ENCODE data around the gene S100A1. TPM values are rescaled to one million over a fixed set of nuclear protein-coding genes. Genes with fewer than 3 reads are reported as not detected.

The S100A1 gene
- total and polyA plus RNA-seq, 2 of the 13 experiments (the other 11 are each of a cell fraction or from before 2014, with no cell fraction given) = 120 to 251 TPM

DNA sequence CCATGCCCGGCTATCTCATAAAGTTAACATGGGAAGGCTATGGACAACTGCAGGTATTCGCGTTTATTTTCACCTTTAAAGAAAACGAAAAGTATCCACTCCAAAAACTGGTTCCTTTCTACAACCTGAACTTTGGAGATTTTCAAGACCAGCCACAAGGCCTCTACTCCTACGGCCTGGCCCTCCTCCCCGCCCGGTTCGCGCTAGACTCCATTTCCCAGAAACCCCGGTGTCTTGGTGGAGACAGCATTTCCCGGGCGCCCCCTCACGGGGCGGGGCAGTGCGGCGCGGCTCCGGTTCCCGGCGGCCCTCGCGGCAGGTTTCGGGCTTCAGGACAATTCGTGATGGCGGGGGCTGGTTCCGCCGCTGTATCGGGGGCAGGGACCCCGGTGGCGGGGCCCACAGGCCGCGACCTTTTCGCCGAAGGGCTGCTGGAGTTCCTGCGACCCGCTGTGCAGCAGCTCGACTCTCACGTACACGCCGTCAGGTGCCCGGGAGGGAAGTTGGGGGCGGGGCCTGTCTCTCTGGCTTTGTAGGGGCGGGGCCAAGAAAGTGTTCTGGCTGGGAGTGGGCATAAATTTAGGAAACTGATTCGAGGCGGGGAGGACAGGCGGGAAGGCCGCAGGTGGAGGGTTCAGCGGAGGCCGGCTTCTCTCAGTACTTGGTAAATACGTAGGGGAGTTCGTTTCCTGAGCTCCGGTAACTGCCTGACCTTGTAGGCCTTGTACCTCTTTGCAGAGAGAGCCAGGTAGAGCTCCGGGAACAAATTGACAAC, 30.4 kb downstream of the S100A1 start, which contains the start of gene SNAPIN (continued):
- TF ChIP-seq YY1 (IDR thresholded peaks at IDR 0.05; ENCODE audit: insufficient read depth, insufficient replicate concordance, low read depth, low read length) (peak; percentile 87), RAD21 (CRISPR knock-in tag; IDR thresholded peaks at IDR 0.05) (0 out of 2 replicates have a peak, but pooled peaks have one; percentile 29), ZNF317 (CRISPR knock-in tag; IDR thresholded peaks at IDR 0.05) (peak; percentile 78; the same call in 1 of the 2 replicates), ZNF773 (CRISPR knock-in tag; IDR thresholded peaks at IDR 0.05; ENCODE audit: borderline replicate concordance) (no peak), ZNF335 (CRISPR knock-in tag; IDR thresholded peaks at IDR 0.05) (0 out of 2 replicates have a peak, but pooled peaks have one; percentile 23), NFKB2 (CRISPR knock-in tag; IDR thresholded peaks at IDR 0.05; ENCODE audit: borderline replicate concordance) (peak; percentile 63; the same call in 1 of the 2 replicates), DPF2 (CRISPR knock-in tag; IDR thresholded peaks at IDR 0.05; ENCODE audit: borderline replicate concordance, low read depth) (no peak), CBX2 (IDR thresholded peaks at IDR 0.05; ENCODE audit: low read depth, low read length) (no peak), CBX2 (CRISPR knock-in tag; IDR thresholded peaks at IDR 0.05; ENCODE audit: low read depth) (no peak), CCDC6 (CRISPR knock-in tag; IDR thresholded peaks at IDR 0.05) (no peak), SPEN (CRISPR knock-in tag; IDR thresholded peaks at IDR 0.05; ENCODE audit: low read depth) (peak; percentile 75), RARA (CRISPR knock-in tag; IDR thresholded peaks at IDR 0.05) (no peak), ZNF232 (CRISPR knock-in tag; IDR thresholded peaks at IDR 0.05; ENCODE audit: borderline replicate concordance) (peak; percentile 46; the same call in 1 of the 2 replicates)
- TF ChIP-seq, protein P1, sequence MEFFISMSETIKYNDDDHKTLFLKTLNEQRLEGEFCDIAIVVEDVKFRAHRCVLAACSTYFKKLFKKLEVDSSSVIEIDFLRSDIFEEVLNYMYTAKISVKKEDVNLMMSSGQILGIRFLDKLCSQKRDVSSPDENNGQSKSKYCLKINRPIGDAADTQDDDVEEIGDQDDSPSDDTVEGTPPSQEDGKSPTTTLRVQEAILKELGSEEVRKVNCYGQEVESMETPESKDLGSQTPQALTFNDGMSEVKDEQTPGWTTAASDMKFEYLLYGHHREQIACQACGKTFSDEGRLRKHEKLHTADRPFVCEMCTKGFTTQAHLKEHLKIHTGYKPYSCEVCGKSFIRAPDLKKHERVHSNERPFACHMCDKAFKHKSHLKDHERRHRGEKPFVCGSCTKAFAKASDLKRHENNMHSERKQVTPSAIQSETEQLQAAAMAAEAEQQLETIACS (CRISPR knock-in tag; IDR thresholded peaks at IDR 0.05) = no peak
- TF ChIP-seq, protein P2, sequence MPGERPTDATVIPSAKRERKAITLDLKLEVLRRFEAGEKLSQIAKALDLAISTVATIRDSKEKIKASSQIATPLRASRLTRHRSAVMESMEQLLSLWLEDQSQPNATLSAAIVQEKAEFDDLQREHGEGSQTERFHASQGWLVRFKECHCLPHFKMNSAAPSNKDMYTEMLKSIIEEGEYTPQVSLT (CRISPR knock-in tag; IDR thresholded peaks at IDR 0.05; ENCODE audit: borderline replicate concordance, low read depth) = no peak
- TF ChIP-seq, protein P3, sequence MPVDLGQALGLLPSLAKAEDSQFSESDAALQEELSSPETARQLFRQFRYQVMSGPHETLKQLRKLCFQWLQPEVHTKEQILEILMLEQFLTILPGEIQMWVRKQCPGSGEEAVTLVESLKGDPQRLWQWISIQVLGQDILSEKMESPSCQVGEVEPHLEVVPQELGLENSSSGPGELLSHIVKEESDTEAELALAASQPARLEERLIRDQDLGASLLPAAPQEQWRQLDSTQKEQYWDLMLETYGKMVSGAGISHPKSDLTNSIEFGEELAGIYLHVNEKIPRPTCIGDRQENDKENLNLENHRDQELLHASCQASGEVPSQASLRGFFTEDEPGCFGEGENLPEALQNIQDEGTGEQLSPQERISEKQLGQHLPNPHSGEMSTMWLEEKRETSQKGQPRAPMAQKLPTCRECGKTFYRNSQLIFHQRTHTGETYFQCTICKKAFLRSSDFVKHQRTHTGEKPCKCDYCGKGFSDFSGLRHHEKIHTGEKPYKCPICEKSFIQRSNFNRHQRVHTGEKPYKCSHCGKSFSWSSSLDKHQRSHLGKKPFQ (CRISPR knock-in tag; IDR thresholded peaks at IDR 0.05; ENCODE audit: insufficient replicate concordance) = peak; percentile 66
- TF ChIP-seq, protein P4, sequence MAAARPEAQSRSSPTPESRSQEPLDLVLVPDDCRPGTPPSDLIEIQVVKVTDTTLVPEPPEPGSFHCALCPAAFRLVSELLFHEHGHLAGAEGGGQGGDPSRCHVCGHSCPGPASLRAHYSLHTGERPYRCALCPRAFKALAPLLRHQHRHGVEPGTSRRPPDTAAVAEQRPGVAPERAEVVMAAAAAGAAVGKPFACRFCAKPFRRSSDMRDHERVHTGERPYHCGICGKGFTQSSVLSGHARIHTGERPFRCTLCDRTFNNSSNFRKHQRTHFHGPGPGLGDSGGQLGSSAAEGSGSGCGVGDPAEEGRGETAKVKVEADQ (CRISPR knock-in tag; IDR thresholded peaks at IDR 0.05; ENCODE audit: borderline replicate concordance) = no peak
- TF ChIP-seq, protein P5, sequence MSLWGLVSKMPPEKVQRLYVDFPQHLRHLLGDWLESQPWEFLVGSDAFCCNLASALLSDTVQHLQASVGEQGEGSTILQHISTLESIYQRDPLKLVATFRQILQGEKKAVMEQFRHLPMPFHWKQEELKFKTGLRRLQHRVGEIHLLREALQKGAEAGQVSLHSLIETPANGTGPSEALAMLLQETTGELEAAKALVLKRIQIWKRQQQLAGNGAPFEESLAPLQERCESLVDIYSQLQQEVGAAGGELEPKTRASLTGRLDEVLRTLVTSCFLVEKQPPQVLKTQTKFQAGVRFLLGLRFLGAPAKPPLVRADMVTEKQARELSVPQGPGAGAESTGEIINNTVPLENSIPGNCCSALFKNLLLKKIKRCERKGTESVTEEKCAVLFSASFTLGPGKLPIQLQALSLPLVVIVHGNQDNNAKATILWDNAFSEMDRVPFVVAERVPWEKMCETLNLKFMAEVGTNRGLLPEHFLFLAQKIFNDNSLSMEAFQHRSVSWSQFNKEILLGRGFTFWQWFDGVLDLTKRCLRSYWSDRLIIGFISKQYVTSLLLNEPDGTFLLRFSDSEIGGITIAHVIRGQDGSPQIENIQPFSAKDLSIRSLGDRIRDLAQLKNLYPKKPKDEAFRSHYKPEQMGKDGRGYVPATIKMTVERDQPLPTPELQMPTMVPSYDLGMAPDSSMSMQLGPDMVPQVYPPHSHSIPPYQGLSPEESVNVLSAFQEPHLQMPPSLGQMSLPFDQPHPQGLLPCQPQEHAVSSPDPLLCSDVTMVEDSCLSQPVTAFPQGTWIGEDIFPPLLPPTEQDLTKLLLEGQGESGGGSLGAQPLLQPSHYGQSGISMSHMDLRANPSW (CRISPR knock-in tag; IDR thresholded peaks at IDR 0.05; ENCODE audit: borderline replicate concordance) = no peak
